DLD1 (cell line): ENCODE data around the gene SEL1L2.

Source experiments
- in situ Hi-C: cut with HindIII; loops from 2 replicates; pipeline ENCODE4 v1.10.0; 2017; ENCODE audit warnings: low sequenced_read_pairs

SEL1L2 gene

GRCh38 chr20:13819885-13820645, 170.3 kb downstream of the SEL1L2 start:
- in situ Hi-C loops = no loop called here

- in situ Hi-C loops = no loop called here
These were observed 173.1 kb downstream of the SEL1L2 start for GRCh38 chr20:13817342-13817741.

- in situ Hi-C loops = no loop called here
These were observed 173.7 kb downstream of the SEL1L2 start for GRCh38 chr20:13816757-13817156.

- in situ Hi-C loops = no loop called here
These were observed 175.7 kb downstream of the SEL1L2 start for GRCh38 chr20:13814672-13815071.

GRCh38 chr20:13813910-13814309, 176.5 kb downstream of the SEL1L2 start:
- in situ Hi-C loops = no loop called here

- in situ Hi-C loops = no loop called here
These were observed 180.0 kb downstream of the SEL1L2 start for GRCh38 chr20:13810446-13810845.

GRCh38 chr20:13809855-13810254, 180.6 kb downstream of the SEL1L2 start:
- in situ Hi-C loops = no loop called here

GRCh38 chr20:13809373-13809772, 181.0 kb downstream of the SEL1L2 start:
- in situ Hi-C loops = no loop called here

GRCh38 chr20:13800728-13801134, 189.7 kb downstream of the SEL1L2 start:
- in situ Hi-C loops = no loop called here

- in situ Hi-C loops = no loop called here
These were observed 190.4 kb downstream of the SEL1L2 start for GRCh38 chr20:13799974-13800373.
